DND-41 (cell line): ENCODE measurements around the gene METTL9.
A peak's percentile ranks its signal among the peaks of the same experiment; 100 is the strongest.

Experiments used
- ATAC-seq: fragments of 200-7000 bp; cut with Tn5 transposase; 3 replicates; pipeline ENCODE4 v1.9.1; 2021; ENCODE audit warnings: low read depth; ENCODE audit not compliant: insufficient read depth
- DNase-seq: peaks from one replicate; pipeline ENCODE4 v3.0.0-alpha.2; 2020
- H2AFZ ChIP-seq: 2 replicates; pipeline ENCODE4 v1.6.0; 2012; ENCODE audit warnings: low read depth, low read length
- H3K27ac ChIP-seq: 2 replicates; pipeline ENCODE4 v1.5.1; 2012; ENCODE audit warnings: low read length, inconsistent platforms
- H3K27me3 ChIP-seq: fragments of 200-600 bp; sonication (generic); 2 replicates; pipeline ENCODE4 v1.6.0; 2012; ENCODE audit warnings: low read length, mild to moderate bottlenecking, inconsistent platforms; ENCODE audit not compliant: insufficient read depth, poor library complexity
- H3K36me3 ChIP-seq: 2 replicates; pipeline ENCODE4 v1.5.1; 2012; ENCODE audit warnings: low read length, inconsistent platforms; ENCODE audit not compliant: insufficient read depth
- H3K4me1 ChIP-seq: 2 replicates; pipeline ENCODE4 v1.5.1; 2012; ENCODE audit warnings: mild to moderate bottlenecking, low read length; ENCODE audit not compliant: insufficient read depth
- H3K4me2 ChIP-seq: 2 replicates; pipeline ENCODE4 v1.6.0; 2012; ENCODE audit warnings: mild to moderate bottlenecking, moderate library complexity, low read length, inconsistent platforms; ENCODE audit not compliant: insufficient read depth
- H3K4me3 ChIP-seq, 2 experiments: fragments of 200-600 bp in 1 of 2; shearing (Covaris generic) in 1 of 2; 2 replicates each; pipeline ENCODE4 v1.5.1; 2012 to 2016; ENCODE audit warnings: inconsistent platforms in 2 of 2, low read length in 2 of 2, mild to moderate bottlenecking in 2 of 2, low read depth in 1 of 2, moderate library complexity in 1 of 2
- H3K79me2 ChIP-seq: 2 replicates; pipeline ENCODE4 v1.6.0; 2012; ENCODE audit warnings: low read length, inconsistent platforms; ENCODE audit not compliant: insufficient read depth
- H3K9ac ChIP-seq: 2 replicates; pipeline ENCODE4 v1.6.0; 2012; ENCODE audit warnings: low read depth, mild to moderate bottlenecking, inconsistent platforms, low read length, moderate library complexity
- H3K9me3 ChIP-seq: 2 replicates; pipeline ENCODE4 v1.5.1; 2012; ENCODE audit warnings: low read length, moderate library complexity, mild to moderate bottlenecking, inconsistent platforms; ENCODE audit not compliant: insufficient read depth, severe bottlenecking
- H4K20me1 ChIP-seq: 2 replicates; pipeline ENCODE4 v1.6.0; 2012; ENCODE audit warnings: low read length; ENCODE audit not compliant: insufficient read depth
- EZH2 ChIP-seq: IDR thresholded peaks from 3 replicates; pipeline ENCODE4 v1.6.1; 2012; ENCODE audit warnings: borderline replicate concordance, low read depth, mild to moderate bottlenecking, moderate library complexity, low read length, inconsistent platforms; ENCODE audit not compliant: severe bottlenecking
- TF ChIP-seq, protein P1 (sequence below): IDR thresholded peaks from 2 replicates; pipeline ENCODE4 v1.5.1; 2012; ENCODE audit warnings: borderline replicate concordance, low read length, moderate library complexity, mild to moderate bottlenecking; ENCODE audit not compliant: poor library complexity, severe bottlenecking; ENCODE audit errors: extremely low read depth

METTL9 gene

DNA sequence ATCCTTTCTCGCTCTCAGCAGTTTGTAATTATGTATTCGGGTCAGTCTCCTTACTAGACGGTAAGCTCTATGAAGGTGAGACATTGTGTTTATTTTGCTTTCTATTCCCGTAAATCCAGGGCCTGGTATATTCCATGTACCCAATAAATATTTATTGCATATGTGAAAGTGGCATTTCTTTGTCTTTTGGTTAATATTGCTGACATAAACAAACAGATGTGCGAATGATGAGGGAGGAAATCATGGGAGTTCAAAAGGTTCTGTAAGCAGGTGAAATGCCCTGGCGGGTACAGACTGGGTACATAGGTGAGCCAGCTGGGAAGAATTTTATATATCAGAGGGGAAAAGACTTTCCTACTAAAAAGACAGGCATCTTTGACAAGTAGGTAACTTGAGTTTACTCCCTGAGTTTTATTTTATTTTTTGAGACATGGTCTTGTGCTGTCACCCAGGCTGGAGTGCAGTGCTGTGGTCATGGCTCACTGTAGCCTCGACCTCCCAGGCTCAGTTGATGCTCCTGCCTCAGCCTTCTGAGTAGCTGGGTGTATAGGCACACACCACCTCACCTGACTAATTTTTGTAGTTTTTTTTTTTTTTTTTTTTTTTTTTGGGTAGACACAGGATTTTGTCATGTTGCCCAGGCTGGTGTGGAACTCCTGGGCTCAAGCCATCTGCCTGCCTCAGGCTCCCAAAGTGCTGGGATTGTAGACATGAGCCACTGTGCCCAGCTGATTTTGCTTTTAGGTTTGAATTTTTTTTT lies 5.7 kb upstream of the METTL9 start:
- TF ChIP-seq, protein P1, sequence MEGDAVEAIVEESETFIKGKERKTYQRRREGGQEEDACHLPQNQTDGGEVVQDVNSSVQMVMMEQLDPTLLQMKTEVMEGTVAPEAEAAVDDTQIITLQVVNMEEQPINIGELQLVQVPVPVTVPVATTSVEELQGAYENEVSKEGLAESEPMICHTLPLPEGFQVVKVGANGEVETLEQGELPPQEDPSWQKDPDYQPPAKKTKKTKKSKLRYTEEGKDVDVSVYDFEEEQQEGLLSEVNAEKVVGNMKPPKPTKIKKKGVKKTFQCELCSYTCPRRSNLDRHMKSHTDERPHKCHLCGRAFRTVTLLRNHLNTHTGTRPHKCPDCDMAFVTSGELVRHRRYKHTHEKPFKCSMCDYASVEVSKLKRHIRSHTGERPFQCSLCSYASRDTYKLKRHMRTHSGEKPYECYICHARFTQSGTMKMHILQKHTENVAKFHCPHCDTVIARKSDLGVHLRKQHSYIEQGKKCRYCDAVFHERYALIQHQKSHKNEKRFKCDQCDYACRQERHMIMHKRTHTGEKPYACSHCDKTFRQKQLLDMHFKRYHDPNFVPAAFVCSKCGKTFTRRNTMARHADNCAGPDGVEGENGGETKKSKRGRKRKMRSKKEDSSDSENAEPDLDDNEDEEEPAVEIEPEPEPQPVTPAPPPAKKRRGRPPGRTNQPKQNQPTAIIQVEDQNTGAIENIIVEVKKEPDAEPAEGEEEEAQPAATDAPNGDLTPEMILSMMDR, result no peak
- TF ChIP-seq EZH2, result no peak
- Histone ChIP-seq H4K20me1 (no peaks in the 10 kb centered on the region), H3K36me3 (no peaks in the 10 kb centered on the region), H3K9ac (no peak overlapping the region), H3K27me3 (no peaks in the 10 kb centered on the region), H2AFZ (no peak overlapping the region), H3K4me2 (no peak overlapping the region), H3K4me3 (no peak overlapping the region), H3K79me2 (no peaks in the 10 kb centered on the region), H3K4me1 (peaks cover 11% of the 10 kb centered on the region), H3K27ac (no peak overlapping the region), H3K9me3 (no peaks in the 10 kb centered on the region)
- no peak for ATAC-seq
- no peak for DNase-seq

DNA sequence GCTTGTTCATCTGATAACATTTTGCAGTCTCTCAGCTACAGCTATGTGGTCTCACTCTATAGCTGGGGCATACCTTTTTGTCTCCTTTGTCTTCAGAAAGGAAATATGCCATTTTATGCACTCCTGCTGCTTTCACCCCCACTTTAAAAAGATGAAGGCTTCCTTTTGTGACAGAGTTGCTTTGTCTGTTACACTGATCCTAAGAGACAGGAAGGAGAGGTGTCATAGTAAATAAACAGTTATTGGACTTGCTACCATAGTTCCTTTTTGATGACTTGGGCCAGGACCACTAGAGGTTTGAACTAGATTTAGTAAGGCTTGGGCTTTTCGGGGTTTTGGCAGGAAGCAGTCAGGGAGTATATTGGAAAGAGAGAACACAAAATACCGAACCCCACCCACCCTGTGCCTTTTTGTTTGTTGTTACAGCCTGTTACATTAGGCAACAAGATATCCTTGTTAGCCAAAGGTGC lies 1.8 kb upstream of the METTL9 start:
- no peak overlapping the region for H3K4me3 ChIP-seq
- H3K27ac ChIP-seq, result no peak overlapping the region
- no peak for TF ChIP-seq EZH2
- no peak for DNase-seq
- H3K79me2 ChIP-seq, result peaks cover 32% of the 10 kb centered on the region
- H3K4me1 ChIP-seq, result peaks cover 32% of the 10 kb centered on the region
- no peak overlapping the region for H3K4me2 ChIP-seq
- no peaks in the 10 kb centered on the region for H3K27me3 ChIP-seq
- no peak overlapping the region for H3K9ac ChIP-seq
- H2AFZ ChIP-seq, result peak overlapping the region; percentile 43
- ATAC-seq, result no peak
- H4K20me1 ChIP-seq, result peaks cover 18% of the 10 kb centered on the region; the same call in 1 of the 2 replicates
- no peaks in the 10 kb centered on the region for H3K9me3 ChIP-seq
- H3K36me3 ChIP-seq, result no peaks in the 10 kb centered on the region

DNA sequence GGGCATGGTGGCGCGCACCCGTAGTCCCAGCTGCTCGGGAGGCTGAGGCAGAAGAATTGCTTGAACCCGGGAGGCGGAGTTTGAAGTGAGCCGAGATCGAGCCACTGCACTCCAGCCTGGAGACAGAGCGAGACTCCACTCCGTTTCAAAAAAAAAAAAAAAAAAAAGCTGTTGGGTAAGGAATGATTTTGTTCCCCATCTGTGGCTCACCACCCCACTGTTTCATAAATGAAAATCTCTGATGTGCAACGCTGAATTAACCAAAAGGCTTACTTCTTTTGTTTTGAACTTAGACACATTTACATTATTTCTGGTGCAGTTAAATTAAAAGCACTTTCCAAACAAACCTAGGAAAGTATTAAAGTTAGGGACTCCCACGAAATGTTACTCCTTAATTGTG lies 1.2 kb upstream of the METTL9 start:
- Histone ChIP-seq H3K9ac (peak overlapping the region; percentile 86), H3K4me1 (peaks cover 38% of the 10 kb centered on the region), H3K36me3 (no peaks in the 10 kb centered on the region), H2AFZ (peak overlapping the region; percentile 99), H3K27me3 (no peaks in the 10 kb centered on the region), H3K4me2 (peak overlapping the region; percentile 72), H3K4me3 (peak overlapping the region in 1 of 2 experiments; percentile 83; a peak in 2 of 4 replicates), H3K9me3 (no peaks in the 10 kb centered on the region), H4K20me1 (peaks cover 24% of the 10 kb centered on the region), H3K27ac (peak overlapping the region; percentile 95), H3K79me2 (peaks cover 38% of the 10 kb centered on the region)
- ATAC-seq (no peak), DNase-seq (no peak)
- TF ChIP-seq, protein P1, result no peak
- TF ChIP-seq EZH2, result no peak

DNA sequence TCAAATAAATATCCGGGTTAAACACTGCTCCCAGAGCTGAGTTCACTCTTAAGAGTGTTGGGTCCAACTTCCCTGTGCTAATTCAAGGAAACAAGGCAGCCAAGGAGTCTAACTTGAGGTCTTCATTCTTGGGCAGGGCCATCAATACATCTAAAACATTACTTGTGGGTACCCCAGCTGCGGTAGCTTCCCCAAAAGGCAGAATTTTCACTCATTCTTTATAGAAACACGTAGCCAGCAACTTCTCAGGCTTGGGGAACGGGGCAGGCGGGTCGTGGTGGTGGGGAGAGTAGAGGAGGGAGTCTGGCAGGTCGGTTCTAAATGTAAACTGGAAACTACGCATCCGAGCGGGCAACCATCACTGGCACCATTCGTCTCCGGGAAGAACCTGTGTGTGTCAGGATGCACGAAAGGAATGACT lies 666 bp upstream of the METTL9 start:
- peak; percentile 11 for ATAC-seq

More for the DNA sequence above, 666 bp upstream of the METTL9 start:
- Histone ChIP-seq H3K36me3 (0 out of 2 replicates have a peak, but pooled peaks cover under 1% of the 10 kb centered on the region), H3K4me1 (peaks cover 39% of the 10 kb centered on the region), H3K9ac (peak overlapping the region; percentile 86), H2AFZ (peak overlapping the region; percentile 99), H3K27ac (peak overlapping the region; percentile 95), H3K9me3 (no peaks in the 10 kb centered on the region), H3K4me2 (peak overlapping the region; percentile 72), H3K79me2 (peaks cover 43% of the 10 kb centered on the region), H4K20me1 (peaks cover 29% of the 10 kb centered on the region), H3K27me3 (no peaks in the 10 kb centered on the region), H3K4me3 (peak overlapping the region; percentile 33 to 83)
- TF ChIP-seq, protein P1, result no peak
- no peak for TF ChIP-seq EZH2
- DNase-seq, result no peak
